ENCODE results near the gene FAM24A. TPM values are rescaled to one million over a fixed set of nuclear protein-coding genes. Genes with fewer than 3 reads are reported as not detected.
"Not testable (repeated sequence)": the region's sequence is repeated elsewhere in the genome, so short reads cannot be mapped to it uniquely, and the experiment has no call there.

The FAM24A gene
- total and polyA plus RNA-seq, 8 donors = not detected

DNA sequence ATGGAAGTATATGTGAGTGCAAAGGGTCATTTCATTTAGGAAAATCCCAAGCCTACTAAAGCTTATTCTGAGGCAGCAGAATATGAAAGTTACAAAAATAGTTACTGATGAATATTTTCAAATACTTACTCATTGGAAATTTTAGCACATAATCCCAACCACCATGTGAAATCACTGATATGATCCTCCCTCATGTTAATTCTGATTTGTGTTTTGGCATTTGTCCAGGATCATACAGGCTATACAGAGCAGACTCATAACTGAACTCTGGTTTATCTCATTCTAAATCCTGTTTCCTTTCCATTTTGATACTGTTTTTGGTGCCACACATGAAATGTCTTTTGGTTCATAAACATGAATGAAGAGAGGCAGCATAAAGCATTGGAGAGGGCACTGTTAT is 27.6 kb upstream of the FAM24A start:
- Histone ChIP-seq H3K9me3 (no peaks in the 10 kb centered on the region), H3K4me3 (no peak overlapping the region), H3K36me3 (no peaks in the 10 kb centered on the region), H3K27me3 (peaks cover 0 to 4% (median 0%) of the 10 kb centered on the region in 3 donors), H3K27ac (no peak overlapping the region), H3K4me1 (peaks cover 7 to 27% (median 23%) of the 10 kb centered on the region in 4 donors)
- intact Hi-C loops (cut with DNase I; ENCODE audit: low total_unique reads) = no loop called here
- TF ChIP-seq EP300 (IDR thresholded peaks at IDR 0.05) (no peak), POLR2A (IDR thresholded peaks at IDR 0.05) (no peak), POLR2AphosphoS5 (IDR thresholded peaks at IDR 0.05) (no peak)
- TF ChIP-seq, protein P1, sequence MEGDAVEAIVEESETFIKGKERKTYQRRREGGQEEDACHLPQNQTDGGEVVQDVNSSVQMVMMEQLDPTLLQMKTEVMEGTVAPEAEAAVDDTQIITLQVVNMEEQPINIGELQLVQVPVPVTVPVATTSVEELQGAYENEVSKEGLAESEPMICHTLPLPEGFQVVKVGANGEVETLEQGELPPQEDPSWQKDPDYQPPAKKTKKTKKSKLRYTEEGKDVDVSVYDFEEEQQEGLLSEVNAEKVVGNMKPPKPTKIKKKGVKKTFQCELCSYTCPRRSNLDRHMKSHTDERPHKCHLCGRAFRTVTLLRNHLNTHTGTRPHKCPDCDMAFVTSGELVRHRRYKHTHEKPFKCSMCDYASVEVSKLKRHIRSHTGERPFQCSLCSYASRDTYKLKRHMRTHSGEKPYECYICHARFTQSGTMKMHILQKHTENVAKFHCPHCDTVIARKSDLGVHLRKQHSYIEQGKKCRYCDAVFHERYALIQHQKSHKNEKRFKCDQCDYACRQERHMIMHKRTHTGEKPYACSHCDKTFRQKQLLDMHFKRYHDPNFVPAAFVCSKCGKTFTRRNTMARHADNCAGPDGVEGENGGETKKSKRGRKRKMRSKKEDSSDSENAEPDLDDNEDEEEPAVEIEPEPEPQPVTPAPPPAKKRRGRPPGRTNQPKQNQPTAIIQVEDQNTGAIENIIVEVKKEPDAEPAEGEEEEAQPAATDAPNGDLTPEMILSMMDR (IDR thresholded peaks at IDR 0.05) = no peak
- no peak for DNase-seq

DNA sequence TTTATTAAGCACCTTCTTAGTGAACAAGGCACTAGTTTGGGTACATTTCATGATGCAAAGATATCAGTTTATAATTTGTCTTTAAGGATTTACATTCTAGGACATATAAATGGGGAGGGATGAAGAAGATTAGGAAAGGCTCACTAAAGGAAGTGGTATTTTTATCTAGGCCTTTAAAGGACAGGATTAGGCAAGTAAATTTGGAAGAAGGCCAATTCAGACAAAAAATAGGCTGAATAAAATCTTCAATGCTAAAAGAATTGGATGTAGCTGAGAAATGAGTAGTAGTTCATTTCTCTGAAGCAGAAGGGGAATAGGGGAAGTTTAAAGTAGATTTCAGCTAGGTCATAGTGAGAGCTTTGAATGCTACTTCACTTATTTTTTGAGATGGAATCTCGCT is 26.2 kb upstream of the FAM24A start:
- H3K4me3 ChIP-seq = no peak overlapping the region
- no peak for DNase-seq
- peaks cover 0 to 4% (median 0%) of the 10 kb centered on the region in 3 donors for H3K27me3 ChIP-seq
- TF ChIP-seq, protein P1 (IDR thresholded peaks at IDR 0.05) = no peak
- TF ChIP-seq POLR2A (IDR thresholded peaks at IDR 0.05) (no peak), EP300 (IDR thresholded peaks at IDR 0.05) (no peak), POLR2AphosphoS5 (IDR thresholded peaks at IDR 0.05) (no peak)
- intact Hi-C loops (cut with DNase I; ENCODE audit: low total_unique reads) = no loop called here
- H3K9me3 ChIP-seq = no peaks in the 10 kb centered on the region
- H3K36me3 ChIP-seq = no peaks in the 10 kb centered on the region
- peaks cover 7 to 13% (median 11%) of the 10 kb centered on the region in 4 donors for H3K4me1 ChIP-seq
- H3K27ac ChIP-seq = no peak overlapping the region
- 70 to 100% (median 93%) methylated on average over 1 of the region's 1 CpG for WGBS, 5 donors

DNA sequence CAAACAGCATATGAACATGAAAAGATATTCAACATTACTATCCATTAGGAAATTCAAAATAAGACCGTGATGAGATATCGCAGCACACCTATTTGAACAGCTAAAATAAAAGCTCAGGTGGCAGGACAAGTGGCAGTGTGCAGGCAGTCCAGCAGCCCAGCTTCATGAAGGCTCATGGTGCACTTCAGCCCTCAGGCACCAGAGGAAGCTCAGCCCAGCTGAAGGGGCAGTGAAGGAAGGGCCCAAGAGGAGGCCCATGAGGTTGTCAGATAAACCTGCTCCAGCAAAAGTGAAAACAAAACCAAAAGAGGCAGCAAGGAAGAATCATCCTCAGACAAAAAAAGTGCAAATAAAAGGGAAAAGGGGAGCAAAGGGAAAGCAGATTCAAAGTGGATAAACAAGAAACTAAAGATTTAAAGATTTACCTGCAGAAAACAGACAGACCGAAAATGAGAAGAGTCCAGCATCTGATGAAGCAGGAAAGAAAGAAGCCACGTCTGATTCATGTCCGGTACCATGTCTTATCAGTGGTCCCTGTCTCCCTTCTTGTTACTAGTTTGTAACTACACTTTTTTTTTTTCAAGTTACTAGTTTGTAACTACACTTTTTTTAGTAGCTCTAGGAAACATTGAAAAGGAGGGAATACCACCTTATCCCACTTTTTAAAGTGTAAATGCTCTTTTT is 16.0 kb upstream of the FAM24A start:
- intact Hi-C loops (cut with DNase I; ENCODE audit: low total_unique reads) = no loop called here
- peaks cover 0 to 4% (median 0%) of the 10 kb centered on the region in 3 donors for H3K27me3 ChIP-seq
- no peaks in the 10 kb centered on the region for H3K4me1 ChIP-seq
- no peaks in the 10 kb centered on the region for H3K36me3 ChIP-seq
- H3K27ac ChIP-seq = no peak overlapping the region
- TF ChIP-seq, protein P1 (IDR thresholded peaks at IDR 0.05) = no peak
- TF ChIP-seq POLR2AphosphoS5 (IDR thresholded peaks at IDR 0.05) (no peak), EP300 (IDR thresholded peaks at IDR 0.05) (no peak), POLR2A (IDR thresholded peaks at IDR 0.05) (no peak)
- no peaks in the 10 kb centered on the region for H3K9me3 ChIP-seq
- H3K4me3 ChIP-seq = no peak overlapping the region
- DNase-seq = no peak
- WGBS, 5 donors = 81 to 88% (median 86%) methylated on average over 5 of the region's 5 CpGs

DNA sequence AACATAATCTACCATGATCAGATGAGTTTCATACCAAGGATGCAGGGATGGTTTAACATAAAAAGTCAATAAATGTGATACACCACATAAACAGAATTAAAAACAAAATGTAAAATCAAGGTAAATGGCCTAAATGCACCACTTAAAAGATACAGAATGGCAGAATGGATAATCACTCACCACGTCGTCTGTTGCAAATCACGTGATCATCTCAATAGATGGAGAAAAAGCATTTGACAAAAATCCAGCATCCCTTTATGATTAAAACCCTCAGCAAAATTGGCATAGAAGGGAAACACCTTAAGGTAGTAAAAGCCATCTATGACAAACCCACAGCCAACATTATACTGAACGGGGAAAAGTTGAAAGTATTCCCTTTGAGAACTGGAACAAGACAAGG is 6.5 kb upstream of the FAM24A start:
- H3K27ac ChIP-seq; H3K4me3 ChIP-seq; H3K9me3 ChIP-seq; intact Hi-C loops (cut with DNase I; ENCODE audit: low total_unique reads); H3K4me1 ChIP-seq; H3K36me3 ChIP-seq; H3K27me3 ChIP-seq; DNase-seq: not testable (repeated sequence)
- WGBS, 5 donors = 75 to 80% (median 77%) methylated on average over 4 of the region's 4 CpGs

DNA sequence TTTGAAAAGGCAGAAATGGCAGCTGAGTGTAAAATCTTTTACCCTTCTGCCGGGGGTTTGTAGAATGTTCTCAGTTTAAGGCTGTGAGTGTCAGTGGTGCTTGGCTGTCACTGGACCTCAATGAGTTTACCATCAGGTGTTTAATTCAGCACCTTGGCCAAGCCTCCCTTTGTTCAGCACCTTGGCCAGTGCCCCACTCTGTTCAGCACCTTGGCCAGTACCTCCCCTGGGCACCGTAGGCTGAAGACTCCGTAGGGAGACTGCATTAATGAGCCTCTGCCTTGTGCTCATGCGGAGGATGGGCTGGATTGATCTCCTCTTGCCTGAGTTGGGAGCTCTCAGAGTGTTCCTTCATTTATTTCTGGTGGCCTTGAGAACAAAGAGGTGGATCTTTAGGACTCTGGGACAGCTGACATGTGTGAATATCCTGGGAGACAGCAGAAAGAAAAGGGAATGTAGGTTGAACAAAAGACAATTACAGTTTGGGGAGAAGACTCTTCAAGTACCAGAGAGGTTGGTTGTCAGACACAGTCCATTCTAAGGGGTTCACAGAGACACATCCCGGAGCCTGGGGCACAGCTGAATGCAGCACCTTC is 1.6 kb downstream of the FAM24A start:
- TF ChIP-seq, protein P1 (IDR thresholded peaks at IDR 0.05) = no peak
- no peak for TF ChIP-seq POLR2AphosphoS5 (IDR thresholded peaks at IDR 0.05)
- no peak for TF ChIP-seq EP300 (IDR thresholded peaks at IDR 0.05)
- TF ChIP-seq POLR2A (IDR thresholded peaks at IDR 0.05) = no peak
- Histone ChIP-seq H3K27me3 (no peaks in the 10 kb centered on the region), H3K27ac (no peak overlapping the region), H3K9me3 (no peaks in the 10 kb centered on the region), H3K4me1 (no peaks in the 10 kb centered on the region), H3K4me3 (no peak overlapping the region), H3K36me3 (no peaks in the 10 kb centered on the region)
- DNase-seq = peak; percentile 37 to 77
- intact Hi-C loops (cut with DNase I; ENCODE audit: low total_unique reads) = no loop called here
- WGBS, 5 donors = 27 to 34% (median 29%) methylated on average over 5 of the region's 5 CpGs

All from stomach (tissue), 9 donors.